ENCODE results near the gene TGM5.
A peak's percentile ranks its signal among the peaks of the same experiment; 100 is the strongest.

TGM5 gene

GRCh38 chr15:43266386-43266785 lies 342 bp downstream of the TGM5 start:
- FAIRE-seq (no peak), DNase-seq (ENCODE audit: insufficient read length, low spot score) (no peak)
- TF ChIP-seq POLR2AphosphoS5 (IDR thresholded peaks at IDR 0.05; ENCODE audit: low read depth, low read length): no peak
- TF ChIP-seq POU2F2 (IDR thresholded peaks at IDR 0.05; ENCODE audit: low read depth, low read length): no peak
- no peak for TF ChIP-seq PAX5 (IDR thresholded peaks at IDR 0.05; ENCODE audit: insufficient read depth, low read length, severe bottlenecking)
- no peak for TF ChIP-seq POLR2A (IDR thresholded peaks at IDR 0.05; ENCODE audit: low read depth, low read length)
- TF ChIP-seq SPI1 (IDR thresholded peaks at IDR 0.05; ENCODE audit: low read depth, low read length): no peak
- no peak for TF ChIP-seq TAF1 (IDR thresholded peaks at IDR 0.05; ENCODE audit: low read depth, low read length)

GRCh38 chr15:43260011-43260615 lies 6.6 kb downstream of the TGM5 start:
- FAIRE-seq: no peak
- no peak for DNase-seq (ENCODE audit: insufficient read length, low spot score)
- TF ChIP-seq TAF1 (IDR thresholded peaks at IDR 0.05; ENCODE audit: low read depth, low read length): no peak

GRCh38 chr15:43258781-43259180 lies 7.9 kb downstream of the TGM5 start:
- FAIRE-seq: no peak
- DNase-seq (ENCODE audit: insufficient read length, low spot score): no peak
- no peak for TF ChIP-seq POU2F2 (IDR thresholded peaks at IDR 0.05; ENCODE audit: low read depth, low read length)
- TF ChIP-seq PAX5 (IDR thresholded peaks at IDR 0.05; ENCODE audit: insufficient read depth, low read length, severe bottlenecking): no peak
- TF ChIP-seq TAF1 (IDR thresholded peaks at IDR 0.05; ENCODE audit: low read depth, low read length): no peak
- TF ChIP-seq POLR2A (IDR thresholded peaks at IDR 0.05; ENCODE audit: low read depth, low read length): no peak
- TF ChIP-seq SPI1 (IDR thresholded peaks at IDR 0.05; ENCODE audit: low read depth, low read length): no peak
- no peak for TF ChIP-seq POLR2AphosphoS5 (IDR thresholded peaks at IDR 0.05; ENCODE audit: low read depth, low read length)

- FAIRE-seq (no peak), DNase-seq (ENCODE audit: insufficient read length, low spot score) (no peak)
- TF ChIP-seq POLR2A (IDR thresholded peaks at IDR 0.05; ENCODE audit: low read depth, low read length): no peak
- no peak for TF ChIP-seq TAF1 (IDR thresholded peaks at IDR 0.05; ENCODE audit: low read depth, low read length)
- no peak for TF ChIP-seq SPI1 (IDR thresholded peaks at IDR 0.05; ENCODE audit: low read depth, low read length)
- no peak for TF ChIP-seq POU2F2 (IDR thresholded peaks at IDR 0.05; ENCODE audit: low read depth, low read length)
- TF ChIP-seq POLR2AphosphoS5 (IDR thresholded peaks at IDR 0.05; ENCODE audit: low read depth, low read length): no peak
- TF ChIP-seq PAX5 (IDR thresholded peaks at IDR 0.05; ENCODE audit: insufficient read depth, low read length, severe bottlenecking): no peak
Measured at GRCh38 chr15:43256341-43256740, 10.4 kb downstream of the TGM5 start.

- FAIRE-seq (no peak), DNase-seq (ENCODE audit: insufficient read length, low spot score) (no peak)
- TF ChIP-seq PAX5 (IDR thresholded peaks at IDR 0.05; ENCODE audit: insufficient read depth, low read length, severe bottlenecking): no peak
- no peak for TF ChIP-seq POU2F2 (IDR thresholded peaks at IDR 0.05; ENCODE audit: low read depth, low read length)
- no peak for TF ChIP-seq SPI1 (IDR thresholded peaks at IDR 0.05; ENCODE audit: low read depth, low read length)
- no peak for TF ChIP-seq POLR2A (IDR thresholded peaks at IDR 0.05; ENCODE audit: low read depth, low read length)
- TF ChIP-seq TAF1 (IDR thresholded peaks at IDR 0.05; ENCODE audit: low read depth, low read length): no peak
- TF ChIP-seq POLR2AphosphoS5 (IDR thresholded peaks at IDR 0.05; ENCODE audit: low read depth, low read length): no peak
Measured at GRCh38 chr15:43255376-43255775, 11.4 kb downstream of the TGM5 start.

GRCh38 chr15:43253431-43254403 lies 13.0 kb downstream of the TGM5 start:
- DNase-seq (ENCODE audit: insufficient read length, low spot score) (no peak), FAIRE-seq (peak; percentile 94)
- TF ChIP-seq POLR2A (IDR thresholded peaks at IDR 0.05; ENCODE audit: low read depth, low read length): no peak
- TF ChIP-seq POLR2AphosphoS5 (IDR thresholded peaks at IDR 0.05; ENCODE audit: low read depth, low read length): no peak
- peak; percentile 47; the same call in 1 of the 2 replicates for TF ChIP-seq POU2F2 (IDR thresholded peaks at IDR 0.05; ENCODE audit: low read depth, low read length)
- TF ChIP-seq SPI1 (IDR thresholded peaks at IDR 0.05; ENCODE audit: low read depth, low read length): peak; percentile 13; the same call in 1 of the 2 replicates
- TF ChIP-seq PAX5 (IDR thresholded peaks at IDR 0.05; ENCODE audit: insufficient read depth, low read length, severe bottlenecking): no peak
- TF ChIP-seq TAF1 (IDR thresholded peaks at IDR 0.05; ENCODE audit: low read depth, low read length): no peak

- FAIRE-seq (no peak), DNase-seq (ENCODE audit: insufficient read length, low spot score) (no peak)
- no peak for TF ChIP-seq POLR2AphosphoS5 (IDR thresholded peaks at IDR 0.05; ENCODE audit: low read depth, low read length)
- no peak for TF ChIP-seq POU2F2 (IDR thresholded peaks at IDR 0.05; ENCODE audit: low read depth, low read length)
- no peak for TF ChIP-seq PAX5 (IDR thresholded peaks at IDR 0.05; ENCODE audit: insufficient read depth, low read length, severe bottlenecking)
- TF ChIP-seq POLR2A (IDR thresholded peaks at IDR 0.05; ENCODE audit: low read depth, low read length): no peak
- no peak for TF ChIP-seq SPI1 (IDR thresholded peaks at IDR 0.05; ENCODE audit: low read depth, low read length)
- no peak for TF ChIP-seq TAF1 (IDR thresholded peaks at IDR 0.05; ENCODE audit: low read depth, low read length)
Measured at GRCh38 chr15:43251871-43252250, 14.9 kb downstream of the TGM5 start.

GRCh38 chr15:43251185-43251870 lies 15.4 kb downstream of the TGM5 start:
- FAIRE-seq (no peak), DNase-seq (ENCODE audit: insufficient read length, low spot score) (no peak)
- TF ChIP-seq TAF1 (IDR thresholded peaks at IDR 0.05; ENCODE audit: low read depth, low read length): no peak
- no peak for TF ChIP-seq POU2F2 (IDR thresholded peaks at IDR 0.05; ENCODE audit: low read depth, low read length)
- TF ChIP-seq POLR2AphosphoS5 (IDR thresholded peaks at IDR 0.05; ENCODE audit: low read depth, low read length): no peak
- no peak for TF ChIP-seq POLR2A (IDR thresholded peaks at IDR 0.05; ENCODE audit: low read depth, low read length)
- no peak for TF ChIP-seq PAX5 (IDR thresholded peaks at IDR 0.05; ENCODE audit: insufficient read depth, low read length, severe bottlenecking)
- no peak for TF ChIP-seq SPI1 (IDR thresholded peaks at IDR 0.05; ENCODE audit: low read depth, low read length)

GRCh38 chr15:43250785-43251184 lies 15.9 kb downstream of the TGM5 start:
- TF ChIP-seq TAF1 (IDR thresholded peaks at IDR 0.05; ENCODE audit: low read depth, low read length): no peak
- no peak for TF ChIP-seq PAX5 (IDR thresholded peaks at IDR 0.05; ENCODE audit: insufficient read depth, low read length, severe bottlenecking)
- no peak for DNase-seq (ENCODE audit: insufficient read length, low spot score)
- peak; percentile 16 for FAIRE-seq

Data from GM12891 (cell line).